Neuronal stem cell (in vitro differentiated cells): ENCODE results near the gene RIPOR3.
"Not testable (repeated sequence)": the region's sequence is repeated elsewhere in the genome, so short reads cannot be mapped to it uniquely, and the experiment has no call there.

Experiments used
- DNase-seq: peaks from one replicate; pipeline ENCODE4 v3.0.0-alpha.2; 2013; ENCODE audit warnings: low spot score
- H2AFZ ChIP-seq: one replicate; pipeline ENCODE4 v1.6.1; 2013; ENCODE audit warnings: mild to moderate bottlenecking, low read length, inconsistent platforms
- H2AK5ac ChIP-seq: 2 replicates; pipeline ENCODE4 v1.6.1; 2013; ENCODE audit warnings: low read depth, mild to moderate bottlenecking, inconsistent platforms, low read length, moderate library complexity, mixed read lengths
- H2BK120ac ChIP-seq: 2 replicates; pipeline ENCODE4 v1.6.1; 2013; ENCODE audit warnings: low read depth, mild to moderate bottlenecking, inconsistent platforms, low read length, moderate library complexity, mixed read lengths
- H2BK12ac ChIP-seq: one replicate; pipeline ENCODE4 v1.6.1; 2013; ENCODE audit warnings: low read length, inconsistent platforms
- H2BK15ac ChIP-seq: 2 replicates; pipeline ENCODE4 v1.6.1; 2013; ENCODE audit warnings: mild to moderate bottlenecking, low read length, inconsistent platforms, mixed read lengths
- H2BK5ac ChIP-seq: one replicate; pipeline ENCODE4 v1.6.1; 2013; ENCODE audit warnings: inconsistent platforms, mild to moderate bottlenecking, low read length, moderate library complexity
- H3K14ac ChIP-seq: one replicate; pipeline ENCODE4 v1.6.1; 2013; ENCODE audit warnings: low read length, inconsistent platforms
- H3K18ac ChIP-seq: 2 replicates; pipeline ENCODE4 v1.6.1; 2013; ENCODE audit warnings: low read length, inconsistent platforms
- H3K23ac ChIP-seq: 2 replicates; pipeline ENCODE4 v1.6.1; 2013; ENCODE audit warnings: low read depth, mild to moderate bottlenecking, mixed read lengths, low read length, inconsistent platforms; ENCODE audit not compliant: poor library complexity
- H3K27ac ChIP-seq: replicated peaks from 3 replicates; pipeline ENCODE4 v1.5.1; 2013; ENCODE audit warnings: low read length, inconsistent platforms
- H3K27me3 ChIP-seq, 3 experiments: 2 replicates each; pipeline ENCODE4 v1.6.1; 2013; ENCODE audit warnings: low read length in 3 of 3, mild to moderate bottlenecking in 2 of 3, inconsistent platforms in 1 of 3, low read depth in 1 of 3, mixed read lengths in 1 of 3, moderate library complexity in 1 of 3; ENCODE audit not compliant: control insufficient read depth in 3 of 3, insufficient read depth in 3 of 3
- H3K36me3 ChIP-seq, 2 donors: replicated peaks in 1 of 2; 2 replicates each; pipeline ENCODE4 v1.6.1; 2013; ENCODE audit warnings: low read length in 2 of 2; ENCODE audit not compliant: control insufficient read depth in 2 of 2, insufficient read depth in 2 of 2
- H3K4ac ChIP-seq: 2 replicates; pipeline ENCODE4 v1.6.1; 2013; ENCODE audit warnings: inconsistent platforms, mild to moderate bottlenecking, low read length, moderate library complexity
- H3K4me1 ChIP-seq, 2 donors: 1 replicate in 1 of 2; 2 replicates in 1 of 2; pipeline ENCODE4 v1.6.1; 2013; ENCODE audit warnings: low read length in 2 of 2, low read depth in 1 of 2; ENCODE audit not compliant: control insufficient read depth in 2 of 2, insufficient read depth in 1 of 2
- H3K4me2 ChIP-seq: one replicate; pipeline ENCODE4 v1.6.1; 2013; ENCODE audit warnings: mild to moderate bottlenecking, low read length, inconsistent platforms; ENCODE audit not compliant: insufficient read depth, poor library complexity, severe bottlenecking
- H3K4me3 ChIP-seq, 2 donors: 2 replicates each; pipeline ENCODE4 v1.5.1; 2013; ENCODE audit warnings: low read length in 2 of 2, mild to moderate bottlenecking in 2 of 2, inconsistent platforms in 1 of 2, moderate library complexity in 1 of 2
- H3K79me1 ChIP-seq: one replicate; pipeline ENCODE4 v1.6.1; 2013; ENCODE audit warnings: low read depth, mild to moderate bottlenecking, inconsistent platforms, low read length, moderate library complexity
- H3K9ac ChIP-seq: one replicate; pipeline ENCODE4 v1.6.1; 2013; ENCODE audit warnings: mild to moderate bottlenecking, low read depth, low read length, inconsistent platforms; ENCODE audit not compliant: poor library complexity
- H3K9me3 ChIP-seq, 2 donors: replicated peaks in 1 of 2; 2 replicates each; pipeline versions ENCODE3 to v1.6.1; 2013; ENCODE audit warnings: low read length in 2 of 2, mild to moderate bottlenecking in 2 of 2, inconsistent platforms in 1 of 2, low read depth in 1 of 2, mixed read lengths in 1 of 2, moderate library complexity in 1 of 2; ENCODE audit not compliant: control insufficient read depth in 2 of 2, insufficient read depth in 1 of 2
- H4K8ac ChIP-seq: one replicate; pipeline ENCODE4 v1.6.1; 2013; ENCODE audit warnings: low read depth, mild to moderate bottlenecking, inconsistent platforms, low read length, moderate library complexity
- H4K91ac ChIP-seq: one replicate; pipeline ENCODE4 v1.6.1; 2013; ENCODE audit warnings: low read length, low read depth, mild to moderate bottlenecking, inconsistent platforms; ENCODE audit not compliant: poor library complexity
- WGBS, 2 donors: extraction: QIAGEN DNeasy Blood & Tissue Kit; methylation state at CpG; one replicate each; pipeline ENCODE4 v1.1.7; 2013; ENCODE audit warnings: missing lambda C conversion rate in 2 of 2, mixed read lengths in 1 of 2; ENCODE audit not compliant: insufficient read length in 2 of 2, insufficient replicate concordance in 1 of 2; ENCODE audit errors: extremely low coverage in 2 of 2; 5-methylcytosine and 5-hydroxymethylcytosine counted together

RIPOR3 gene

DNA sequence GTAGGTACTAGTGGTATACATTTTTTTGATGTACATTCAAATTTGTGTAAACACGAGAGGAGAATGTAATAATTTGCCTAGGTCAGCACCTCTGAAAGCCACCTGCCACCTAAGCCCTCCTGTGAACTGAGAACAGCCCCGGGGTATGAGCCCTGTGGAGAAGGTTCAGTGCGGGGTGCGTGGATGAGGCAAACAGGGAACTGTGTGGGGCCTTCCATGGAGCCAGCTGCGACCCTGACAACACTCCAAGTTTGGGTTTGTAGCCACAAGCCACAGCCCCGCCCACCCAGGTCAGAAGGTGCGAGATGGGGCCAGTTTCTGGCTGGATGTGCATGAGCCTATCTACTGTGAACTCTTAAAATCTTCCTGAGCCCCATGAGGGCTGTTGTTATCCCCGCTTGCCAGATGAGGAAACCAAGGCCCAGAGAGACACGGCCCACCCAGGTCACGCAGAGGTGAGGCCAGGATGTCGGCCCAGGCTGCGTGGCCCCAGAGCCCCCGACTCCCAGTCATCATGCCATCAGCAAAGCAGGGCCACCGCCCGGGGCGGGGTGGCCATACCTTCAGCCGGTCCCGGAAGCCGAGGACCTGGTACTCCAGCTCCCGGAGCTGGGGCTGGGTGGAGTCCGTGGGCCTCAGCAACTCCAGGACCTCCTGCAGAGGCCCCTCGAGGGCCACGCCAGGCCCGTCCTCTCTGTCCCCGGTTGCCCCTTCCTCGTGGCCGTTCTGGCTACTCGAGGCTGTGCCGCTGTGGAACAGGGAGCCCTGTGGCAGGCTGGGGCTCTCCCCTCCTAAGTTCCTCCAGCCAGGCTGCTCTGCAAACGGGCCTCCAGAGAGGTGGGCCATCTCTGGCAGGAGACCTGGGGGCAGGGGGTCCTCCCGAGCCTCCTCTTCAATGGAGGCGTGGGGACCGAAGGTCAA lies 89.6 kb downstream of the RIPOR3 start:
- Histone ChIP-seq H3K18ac (peak overlapping the region; percentile 57), H3K36me3 (no peaks in the 10 kb centered on the region), H3K4me2 (no peak overlapping the region), H2BK12ac (no peak overlapping the region), H3K4me1 (no peaks in the 10 kb centered on the region), H4K8ac (no peak overlapping the region), H2BK120ac (peak overlapping the region; percentile 31), H2AFZ (no peak overlapping the region), H3K23ac (no peak overlapping the region), H3K4ac (no peak overlapping the region), H3K4me3 (no peak overlapping the region), H3K9ac (no peak overlapping the region), H2AK5ac (peak overlapping the region; percentile 81), H3K27ac (no peak overlapping the region), H3K14ac (no peak overlapping the region), H2BK5ac (peak overlapping the region; percentile 13), H4K91ac (no peak overlapping the region), H3K27me3 (peaks cover 0 to 2% (median 0%) of the 10 kb centered on the region in 3 experiments), H3K9me3 (no peaks in the 10 kb centered on the region), H3K79me1 (no peaks in the 10 kb centered on the region), H2BK15ac (no peak overlapping the region)
- DNase-seq = no peak
- no CpG with 5 or more reads among the region's 33 CpGs for WGBS, 2 donors

DNA sequence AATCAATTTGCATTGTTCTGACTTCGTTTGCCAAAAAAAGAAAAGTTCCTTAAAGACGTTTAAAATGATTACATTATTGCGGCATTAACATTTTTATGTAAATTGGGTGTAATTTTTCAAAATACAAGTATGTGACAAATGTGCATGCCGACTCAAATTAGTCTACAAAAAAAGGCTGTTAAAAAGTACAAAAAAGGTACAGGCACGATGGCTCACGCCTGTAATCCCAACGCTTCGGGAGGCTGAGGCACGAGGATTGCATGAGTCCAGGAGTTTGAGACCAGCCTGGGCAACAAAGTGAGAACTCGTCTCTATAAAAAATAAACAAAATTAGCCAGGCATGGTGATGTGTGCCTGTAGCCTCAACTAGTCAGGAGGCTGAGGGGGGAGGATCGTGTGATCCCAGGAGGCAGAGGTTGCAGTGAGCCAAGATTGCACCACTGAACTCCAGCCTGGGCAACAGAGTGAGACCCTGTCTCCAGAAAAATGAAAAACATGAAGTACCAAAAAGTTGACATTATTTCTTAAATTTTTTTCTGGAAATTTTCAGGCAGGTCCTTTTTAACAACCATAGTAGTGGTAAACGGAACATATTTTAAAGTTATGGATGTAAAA lies 91.0 kb downstream of the RIPOR3 start:
- Histone ChIP-seq H2BK15ac (no peak overlapping the region), H3K14ac (no peak overlapping the region), H3K27ac (no peak overlapping the region), H3K18ac (no peak overlapping the region), H3K23ac (no peak overlapping the region), H3K4me2 (no peak overlapping the region), H3K36me3 (no peaks in the 10 kb centered on the region), H4K91ac (no peak overlapping the region), H3K4me3 (no peak overlapping the region), H3K4me1 (peaks cover 9 to 10% of the 10 kb centered on the region in 2 donors), H3K4ac (no peak overlapping the region), H3K79me1 (no peaks in the 10 kb centered on the region), H2BK12ac (no peak overlapping the region), H3K9ac (no peak overlapping the region), H3K27me3 (peaks cover 0 to 2% (median 0%) of the 10 kb centered on the region in 3 experiments), H2AFZ (no peak overlapping the region), H2AK5ac (no peak overlapping the region), H3K9me3 (no peaks in the 10 kb centered on the region), H2BK5ac (no peak overlapping the region), H2BK120ac (no peak overlapping the region), H4K8ac (no peak overlapping the region)
- no CpG with 5 or more reads among the region's 12 CpGs for WGBS, 2 donors
- DNase-seq = no peak

DNA sequence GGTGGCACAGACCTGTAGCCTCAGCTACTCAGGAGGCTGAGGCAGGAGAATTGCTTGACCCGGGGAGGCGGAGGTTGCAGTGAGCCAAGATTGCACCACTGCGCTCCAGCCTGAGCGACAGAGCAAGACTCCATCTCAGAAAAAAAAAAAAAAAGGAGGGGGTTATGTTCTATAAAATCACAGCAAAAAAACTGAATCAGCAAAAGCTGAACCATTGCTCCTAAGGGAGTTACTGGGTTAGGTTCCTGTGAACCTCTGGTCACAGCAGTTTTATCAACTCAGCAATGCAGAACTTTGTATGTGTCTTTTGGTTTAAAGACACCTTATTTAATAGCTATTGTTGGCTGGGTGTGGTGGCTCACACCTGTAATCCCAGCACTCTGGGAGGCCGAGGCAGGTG lies 92.6 kb downstream of the RIPOR3 start:
- H4K8ac ChIP-seq, DNase-seq, H3K14ac ChIP-seq, H3K4ac ChIP-seq, H3K23ac ChIP-seq, H3K27ac ChIP-seq, H2AK5ac ChIP-seq, H3K4me2 ChIP-seq, H2BK12ac ChIP-seq, H2BK5ac ChIP-seq, H3K4me3 ChIP-seq, H2BK15ac ChIP-seq, H3K36me3 ChIP-seq, H3K18ac ChIP-seq, H3K79me1 ChIP-seq, H2AFZ ChIP-seq, H2BK120ac ChIP-seq, H4K91ac ChIP-seq, H3K27me3 ChIP-seq, H3K9me3 ChIP-seq, H3K9ac ChIP-seq: not testable (repeated sequence)
- peaks cover 9 to 17% of the 10 kb centered on the region in 2 donors for H3K4me1 ChIP-seq
- no CpG with 5 or more reads among the region's 5 CpGs for WGBS, 2 donors

DNA sequence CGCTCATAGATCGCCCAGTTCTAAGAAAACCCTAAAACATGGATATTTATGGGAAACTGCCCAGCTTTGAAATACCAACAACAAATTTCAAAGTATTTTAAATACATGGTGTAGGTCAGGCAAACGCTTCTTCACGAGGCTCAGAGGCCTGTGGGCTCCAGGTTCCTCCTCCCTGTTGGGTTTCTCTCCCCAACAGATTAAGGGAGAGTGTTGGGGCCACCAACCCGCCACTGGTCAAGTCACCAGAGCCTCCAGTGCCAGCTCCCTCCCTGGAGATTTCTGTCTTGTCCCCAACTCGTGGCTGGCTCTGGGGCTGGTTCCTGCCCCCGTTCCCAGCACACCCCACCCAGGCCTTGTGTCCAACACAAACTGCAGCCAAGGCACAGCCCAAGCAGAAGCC lies 93.3 kb downstream of the RIPOR3 start:
- no peak overlapping the region for H3K4me3 ChIP-seq
- H2BK15ac ChIP-seq = no peak overlapping the region
- H2BK5ac ChIP-seq = no peak overlapping the region
- no peak overlapping the region for H3K4ac ChIP-seq
- no peak overlapping the region for H3K18ac ChIP-seq
- no peak overlapping the region for H2AFZ ChIP-seq
- H3K79me1 ChIP-seq = no peaks in the 10 kb centered on the region
- no peaks in the 10 kb centered on the region for H3K27me3 ChIP-seq
- no peak overlapping the region for H4K91ac ChIP-seq
- no CpG with 5 or more reads among the region's 7 CpGs for WGBS, 2 donors
- no peaks in the 10 kb centered on the region for H3K36me3 ChIP-seq
- no peak overlapping the region for H4K8ac ChIP-seq
- no peak overlapping the region for H2BK12ac ChIP-seq
- no peak overlapping the region for H3K14ac ChIP-seq
- no peaks in the 10 kb centered on the region for H3K9me3 ChIP-seq
- H3K4me2 ChIP-seq = no peak overlapping the region
- H3K4me1 ChIP-seq = peaks cover 9 to 17% of the 10 kb centered on the region in 2 donors
- H3K23ac ChIP-seq = no peak overlapping the region
- no peak overlapping the region for H2BK120ac ChIP-seq
- no peak overlapping the region for H3K9ac ChIP-seq
- no peak for DNase-seq
- peak overlapping the region; percentile 81 for H2AK5ac ChIP-seq
- H3K27ac ChIP-seq = no peak overlapping the region
